WTC11 (cell line): Measurements from ENCODE around the gene PKP4. TPM values are rescaled to one million over a fixed set of nuclear protein-coding genes. Genes with fewer than 3 reads are reported as not detected.

Experiments used
- ATAC-seq: fragments of 200-7000 bp; cut with Tn5 transposase; 2 replicates; pipeline ENCODE4 v1.10.0; 2021; ENCODE audit warnings: mild to moderate bottlenecking, moderate library complexity
- CTCF ChIA-PET: fragments of 300-600 bp; sonication (Branson Sonifier 250); formaldehyde crosslinking; loops from one replicate; lab custom pipeline; 2021; ENCODE audit warnings: antibody characterized with exemption; lab: Charles Lee
- POLR2A ChIA-PET: fragments of 350-600 bp; sonication (Branson Sonifier 250); formaldehyde crosslinking; loops from one replicate; lab custom pipeline; 2021; ENCODE audit warnings: antibody characterized with exemption; lab: Charles Lee
- DNase-seq: peaks from one replicate; pipeline ENCODE4 v3.0.0; 2021; ENCODE audit warnings: low spot score
- H3K27ac Mint-ChIP-seq: 2 replicates; pipeline ENCODE4 v1.8.0; 2021; ENCODE audit warnings: mixed read lengths
- H3K27me3 Mint-ChIP-seq: 2 replicates; pipeline ENCODE4 v1.8.0; 2021; ENCODE audit warnings: low read depth, mild to moderate bottlenecking, moderate library complexity, mixed read lengths
- H3K36me3 Mint-ChIP-seq: 2 replicates; pipeline ENCODE4 v1.8.0; 2021; ENCODE audit warnings: mixed read lengths
- H3K4me1 Mint-ChIP-seq: 2 replicates; pipeline ENCODE4 v1.8.0; 2022; ENCODE audit warnings: mixed read lengths
- H3K4me3 Mint-ChIP-seq: 2 replicates; pipeline ENCODE4 v1.8.0; 2021; ENCODE audit warnings: mild to moderate bottlenecking, moderate library complexity, mixed read lengths
- H3K9me3 Mint-ChIP-seq: 2 replicates; pipeline ENCODE4 v1.8.0; 2021; ENCODE audit warnings: mixed read lengths
- ATF1 ChIP-seq: sonication (generic); formaldehyde crosslinking; IDR thresholded peaks from 2 replicates; pipeline ENCODE4 v1.8.1; 2023; ENCODE audit warnings: mild to moderate bottlenecking, moderate library complexity, missing genetic modification reagents
- CREB1 ChIP-seq: sonication (generic); formaldehyde crosslinking; IDR thresholded peaks from 2 replicates; pipeline ENCODE4 v1.8.0; 2023; ENCODE audit warnings: mild to moderate bottlenecking, missing genetic modification reagents
- EMX1 ChIP-seq: fragments of 250-450 bp; sonication (Bioruptor Pico); IDR thresholded peaks from 2 replicates; pipeline ENCODE4 v1.8.0; 2021; ENCODE audit warnings: mild to moderate bottlenecking
- FOXK1 ChIP-seq: sonication (generic); formaldehyde crosslinking; IDR thresholded peaks from 2 replicates; pipeline ENCODE4 v1.8.0; 2022; ENCODE audit warnings: mild to moderate bottlenecking, moderate library complexity, missing genetic modification reagents
- FOXP1 ChIP-seq: sonication (generic); formaldehyde crosslinking; IDR thresholded peaks from 2 replicates; pipeline ENCODE4 v1.8.0; 2022; ENCODE audit warnings: missing genetic modification reagents, mild to moderate bottlenecking, moderate library complexity, borderline replicate concordance
- HMGA2 ChIP-seq: fragments of 250-450 bp; sonication (Bioruptor Pico); IDR thresholded peaks from 2 replicates; pipeline ENCODE4 v1.4.0; 2021; ENCODE audit warnings: mild to moderate bottlenecking, moderate library complexity
- ZNF121 ChIP-seq: sonication (generic); formaldehyde crosslinking; IDR thresholded peaks from 2 replicates; pipeline ENCODE4 v1.8.0; 2023; ENCODE audit warnings: missing genetic modification reagents
- ZNF263 ChIP-seq: sonication (generic); formaldehyde crosslinking; IDR thresholded peaks from 2 replicates; pipeline ENCODE4 v1.8.1; 2022; ENCODE audit warnings: low read depth, mild to moderate bottlenecking, moderate library complexity, missing genetic modification reagents
- ZNF416 ChIP-seq: fragments of 250-450 bp; sonication (Bioruptor Pico); IDR thresholded peaks from 2 replicates; pipeline ENCODE4 v1.9.0; 2021; ENCODE audit warnings: mild to moderate bottlenecking, inconsistent platforms
- ZNF423 ChIP-seq: fragments of 250-450 bp; sonication (Bioruptor Pico); IDR thresholded peaks from 2 replicates; pipeline ENCODE4 v2.1.2; 2022; ENCODE audit warnings: mild to moderate bottlenecking, moderate library complexity
- ZNF671 ChIP-seq: fragments of 250-450 bp; sonication (Bioruptor Pico); IDR thresholded peaks from 2 replicates; pipeline ENCODE4 v1.8.0; 2021; ENCODE audit warnings: mild to moderate bottlenecking
- total RNA-seq: library from RNA; stranded (reverse); gene quantifications from 3 replicates; pipeline ENCODE4 v1.2.3, GENCODE V29; 2021
- TF ChIP-seq, protein P1 (sequence below): sonication (generic); formaldehyde crosslinking; IDR thresholded peaks from 2 replicates; pipeline ENCODE4 v1.8.1; 2023; ENCODE audit warnings: mild to moderate bottlenecking, moderate library complexity, missing genetic modification reagents
- TF ChIP-seq, protein P2 (sequence below): sonication (generic); formaldehyde crosslinking; IDR thresholded peaks from 2 replicates; pipeline ENCODE4 v1.8.0; 2023; ENCODE audit warnings: missing genetic modification reagents
- TF ChIP-seq, protein P3 (sequence below): fragments of 250-450 bp; sonication (Bioruptor Pico); conservative IDR thresholded peaks from 2 replicates; pipeline ENCODE4 v1.9.0; 2021; ENCODE audit warnings: mild to moderate bottlenecking
- TF ChIP-seq, protein P4 (sequence below): fragments of 250-450 bp; sonication (Bioruptor Pico); IDR thresholded peaks from 2 replicates; pipeline ENCODE4 v1.9.0; 2021; ENCODE audit warnings: mild to moderate bottlenecking
- TF ChIP-seq, protein P5 (sequence below): fragments of 200-600 bp; IDR thresholded peaks from 2 replicates; pipeline ENCODE4 v1.8.0; 2022; ENCODE audit warnings: antibody characterized with exemption
- TF ChIP-seq, protein P6 (sequence below): sonication (generic); formaldehyde crosslinking; conservative IDR thresholded peaks from 2 replicates; pipeline ENCODE4 v1.8.1; 2022; ENCODE audit warnings: mild to moderate bottlenecking, missing genetic modification reagents
- TF ChIP-seq, protein P7 (sequence below): sonication (generic); formaldehyde crosslinking; IDR thresholded peaks from 2 replicates; pipeline ENCODE4 v1.8.1; 2023; ENCODE audit warnings: mild to moderate bottlenecking, missing genetic modification reagents, moderate library complexity
- TF ChIP-seq, protein P8 (sequence below): sonication (generic); formaldehyde crosslinking; conservative IDR thresholded peaks from 2 replicates; pipeline ENCODE4 v1.8.1; 2023; ENCODE audit warnings: mild to moderate bottlenecking, low read depth, missing genetic modification reagents, moderate library complexity

Gene PKP4
- total RNA-seq, 1 experiment from 2014 or later, result 78.9 TPM

DNA sequence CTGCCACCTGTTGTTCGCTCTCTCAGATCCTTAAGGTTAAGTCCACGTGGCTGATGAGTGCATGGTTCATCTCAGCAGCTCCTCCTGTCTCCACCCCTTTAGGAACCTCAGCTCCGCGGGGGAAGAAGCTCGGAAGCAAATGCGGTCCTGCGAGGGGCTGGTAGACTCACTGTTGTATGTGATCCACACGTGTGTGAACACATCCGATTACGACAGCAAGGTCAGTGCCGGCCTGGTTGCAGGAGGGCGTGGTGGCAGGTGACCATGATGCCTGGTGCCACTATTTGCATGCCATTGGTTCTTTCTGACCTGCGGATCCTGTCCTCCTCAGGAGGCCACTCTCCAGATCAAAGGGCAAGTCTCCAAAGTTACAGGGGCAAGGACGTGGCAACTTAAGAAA, 204.5 kb downstream of the PKP4 start:
- Mint-ChIP-seq H3K27me3 (no peaks in the 10 kb centered on the region), H3K4me1 (no peaks in the 10 kb centered on the region), H3K36me3 (peaks cover 21% of the 10 kb centered on the region), H3K27ac (no peak overlapping the region), H3K4me3 (no peak overlapping the region), H3K9me3 (no peaks in the 10 kb centered on the region)
- no peak for ATAC-seq
- DNase-seq, result no peak
- TF ChIP-seq, protein P1, sequence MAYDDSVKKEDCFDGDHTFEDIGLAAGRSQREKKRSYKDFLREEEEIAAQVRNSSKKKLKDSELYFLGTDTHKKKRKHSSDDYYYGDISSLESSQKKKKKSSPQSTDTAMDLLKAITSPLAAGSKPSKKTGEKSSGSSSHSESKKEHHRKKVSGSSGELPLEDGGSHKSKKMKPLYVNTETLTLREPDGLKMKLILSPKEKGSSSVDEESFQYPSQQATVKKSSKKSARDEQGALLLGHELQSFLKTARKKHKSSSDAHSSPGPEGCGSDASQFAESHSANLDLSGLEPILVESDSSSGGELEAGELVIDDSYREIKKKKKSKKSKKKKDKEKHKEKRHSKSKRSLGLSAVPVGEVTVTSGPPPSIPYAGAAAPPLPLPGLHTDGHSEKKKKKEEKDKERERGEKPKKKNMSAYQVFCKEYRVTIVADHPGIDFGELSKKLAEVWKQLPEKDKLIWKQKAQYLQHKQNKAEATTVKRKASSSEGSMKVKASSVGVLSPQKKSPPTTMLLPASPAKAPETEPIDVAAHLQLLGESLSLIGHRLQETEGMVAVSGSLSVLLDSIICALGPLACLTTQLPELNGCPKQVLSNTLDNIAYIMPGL (CRISPR knock-in tag), result no peak
- no peak for TF ChIP-seq FOXK1 (CRISPR knock-in tag)
- TF ChIP-seq, protein P2, sequence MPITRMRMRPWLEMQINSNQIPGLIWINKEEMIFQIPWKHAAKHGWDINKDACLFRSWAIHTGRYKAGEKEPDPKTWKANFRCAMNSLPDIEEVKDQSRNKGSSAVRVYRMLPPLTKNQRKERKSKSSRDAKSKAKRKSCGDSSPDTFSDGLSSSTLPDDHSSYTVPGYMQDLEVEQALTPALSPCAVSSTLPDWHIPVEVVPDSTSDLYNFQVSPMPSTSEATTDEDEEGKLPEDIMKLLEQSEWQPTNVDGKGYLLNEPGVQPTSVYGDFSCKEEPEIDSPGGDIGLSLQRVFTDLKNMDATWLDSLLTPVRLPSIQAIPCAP (CRISPR knock-in tag), result no peak
- no peak for TF ChIP-seq CREB1 (CRISPR knock-in tag)
- TF ChIP-seq HMGA2 (CRISPR knock-in tag), result no peak
- TF ChIP-seq ZNF121 (CRISPR knock-in tag), result no peak
- TF ChIP-seq, protein P3, sequence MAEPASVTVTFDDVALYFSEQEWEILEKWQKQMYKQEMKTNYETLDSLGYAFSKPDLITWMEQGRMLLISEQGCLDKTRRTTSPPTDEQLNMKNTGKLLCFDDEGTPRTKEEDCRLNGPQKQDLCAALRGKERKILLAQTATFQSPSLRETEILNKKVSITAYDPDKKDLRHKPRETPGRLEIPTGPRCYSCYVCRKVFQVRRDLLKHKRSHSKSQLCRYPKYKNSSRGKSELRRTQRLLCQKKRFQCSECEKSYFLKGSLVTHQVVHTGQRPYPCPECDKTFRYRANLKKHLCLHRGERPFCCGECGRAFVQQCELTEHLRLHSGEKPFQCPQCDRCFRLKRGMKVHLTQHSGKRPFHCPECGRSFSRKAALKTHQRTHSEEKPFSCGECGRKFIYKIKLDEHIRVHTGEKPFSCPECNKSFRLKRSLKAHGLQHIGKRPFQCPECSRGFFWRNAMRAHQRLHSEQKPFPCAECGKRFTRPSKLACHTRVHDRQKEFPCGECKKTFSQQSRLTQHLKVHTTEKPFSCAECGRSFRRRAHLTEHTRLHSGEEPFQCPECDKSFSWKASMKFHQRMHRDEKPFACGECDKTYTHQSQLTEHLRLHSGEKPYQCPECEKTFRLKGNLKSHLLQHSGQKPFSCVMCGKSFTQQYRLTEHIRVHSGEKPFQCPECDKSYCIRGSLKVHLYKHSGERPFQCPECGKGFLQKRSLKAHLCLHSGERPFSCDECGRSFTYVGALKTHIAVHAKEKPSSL (CRISPR knock-in tag), result no peak
- no peak for TF ChIP-seq ATF1 (CRISPR knock-in tag)
- no peak for TF ChIP-seq ZNF423 (CRISPR knock-in tag)
- TF ChIP-seq EMX1 (CRISPR knock-in tag), result no peak
- TF ChIP-seq, protein P4, sequence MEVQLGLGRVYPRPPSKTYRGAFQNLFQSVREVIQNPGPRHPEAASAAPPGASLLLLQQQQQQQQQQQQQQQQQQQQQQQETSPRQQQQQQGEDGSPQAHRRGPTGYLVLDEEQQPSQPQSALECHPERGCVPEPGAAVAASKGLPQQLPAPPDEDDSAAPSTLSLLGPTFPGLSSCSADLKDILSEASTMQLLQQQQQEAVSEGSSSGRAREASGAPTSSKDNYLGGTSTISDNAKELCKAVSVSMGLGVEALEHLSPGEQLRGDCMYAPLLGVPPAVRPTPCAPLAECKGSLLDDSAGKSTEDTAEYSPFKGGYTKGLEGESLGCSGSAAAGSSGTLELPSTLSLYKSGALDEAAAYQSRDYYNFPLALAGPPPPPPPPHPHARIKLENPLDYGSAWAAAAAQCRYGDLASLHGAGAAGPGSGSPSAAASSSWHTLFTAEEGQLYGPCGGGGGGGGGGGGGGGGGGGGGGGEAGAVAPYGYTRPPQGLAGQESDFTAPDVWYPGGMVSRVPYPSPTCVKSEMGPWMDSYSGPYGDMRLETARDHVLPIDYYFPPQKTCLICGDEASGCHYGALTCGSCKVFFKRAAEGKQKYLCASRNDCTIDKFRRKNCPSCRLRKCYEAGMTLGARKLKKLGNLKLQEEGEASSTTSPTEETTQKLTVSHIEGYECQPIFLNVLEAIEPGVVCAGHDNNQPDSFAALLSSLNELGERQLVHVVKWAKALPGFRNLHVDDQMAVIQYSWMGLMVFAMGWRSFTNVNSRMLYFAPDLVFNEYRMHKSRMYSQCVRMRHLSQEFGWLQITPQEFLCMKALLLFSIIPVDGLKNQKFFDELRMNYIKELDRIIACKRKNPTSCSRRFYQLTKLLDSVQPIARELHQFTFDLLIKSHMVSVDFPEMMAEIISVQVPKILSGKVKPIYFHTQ, result no peak
- no peak for TF ChIP-seq ZNF416 (CRISPR knock-in tag)
- TF ChIP-seq, protein P5, sequence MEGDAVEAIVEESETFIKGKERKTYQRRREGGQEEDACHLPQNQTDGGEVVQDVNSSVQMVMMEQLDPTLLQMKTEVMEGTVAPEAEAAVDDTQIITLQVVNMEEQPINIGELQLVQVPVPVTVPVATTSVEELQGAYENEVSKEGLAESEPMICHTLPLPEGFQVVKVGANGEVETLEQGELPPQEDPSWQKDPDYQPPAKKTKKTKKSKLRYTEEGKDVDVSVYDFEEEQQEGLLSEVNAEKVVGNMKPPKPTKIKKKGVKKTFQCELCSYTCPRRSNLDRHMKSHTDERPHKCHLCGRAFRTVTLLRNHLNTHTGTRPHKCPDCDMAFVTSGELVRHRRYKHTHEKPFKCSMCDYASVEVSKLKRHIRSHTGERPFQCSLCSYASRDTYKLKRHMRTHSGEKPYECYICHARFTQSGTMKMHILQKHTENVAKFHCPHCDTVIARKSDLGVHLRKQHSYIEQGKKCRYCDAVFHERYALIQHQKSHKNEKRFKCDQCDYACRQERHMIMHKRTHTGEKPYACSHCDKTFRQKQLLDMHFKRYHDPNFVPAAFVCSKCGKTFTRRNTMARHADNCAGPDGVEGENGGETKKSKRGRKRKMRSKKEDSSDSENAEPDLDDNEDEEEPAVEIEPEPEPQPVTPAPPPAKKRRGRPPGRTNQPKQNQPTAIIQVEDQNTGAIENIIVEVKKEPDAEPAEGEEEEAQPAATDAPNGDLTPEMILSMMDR, result no peak
- TF ChIP-seq, protein P6, sequence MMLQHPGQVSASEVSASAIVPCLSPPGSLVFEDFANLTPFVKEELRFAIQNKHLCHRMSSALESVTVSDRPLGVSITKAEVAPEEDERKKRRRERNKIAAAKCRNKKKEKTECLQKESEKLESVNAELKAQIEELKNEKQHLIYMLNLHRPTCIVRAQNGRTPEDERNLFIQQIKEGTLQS (CRISPR knock-in tag), result no peak
- TF ChIP-seq, protein P7, sequence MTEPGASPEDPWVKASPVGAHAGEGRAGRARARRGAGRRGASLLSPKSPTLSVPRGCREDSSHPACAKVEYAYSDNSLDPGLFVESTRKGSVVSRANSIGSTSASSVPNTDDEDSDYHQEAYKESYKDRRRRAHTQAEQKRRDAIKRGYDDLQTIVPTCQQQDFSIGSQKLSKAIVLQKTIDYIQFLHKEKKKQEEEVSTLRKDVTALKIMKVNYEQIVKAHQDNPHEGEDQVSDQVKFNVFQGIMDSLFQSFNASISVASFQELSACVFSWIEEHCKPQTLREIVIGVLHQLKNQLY (CRISPR knock-in tag), result no peak
- TF ChIP-seq ZNF263 (CRISPR knock-in tag), result no peak
- TF ChIP-seq, protein P8, sequence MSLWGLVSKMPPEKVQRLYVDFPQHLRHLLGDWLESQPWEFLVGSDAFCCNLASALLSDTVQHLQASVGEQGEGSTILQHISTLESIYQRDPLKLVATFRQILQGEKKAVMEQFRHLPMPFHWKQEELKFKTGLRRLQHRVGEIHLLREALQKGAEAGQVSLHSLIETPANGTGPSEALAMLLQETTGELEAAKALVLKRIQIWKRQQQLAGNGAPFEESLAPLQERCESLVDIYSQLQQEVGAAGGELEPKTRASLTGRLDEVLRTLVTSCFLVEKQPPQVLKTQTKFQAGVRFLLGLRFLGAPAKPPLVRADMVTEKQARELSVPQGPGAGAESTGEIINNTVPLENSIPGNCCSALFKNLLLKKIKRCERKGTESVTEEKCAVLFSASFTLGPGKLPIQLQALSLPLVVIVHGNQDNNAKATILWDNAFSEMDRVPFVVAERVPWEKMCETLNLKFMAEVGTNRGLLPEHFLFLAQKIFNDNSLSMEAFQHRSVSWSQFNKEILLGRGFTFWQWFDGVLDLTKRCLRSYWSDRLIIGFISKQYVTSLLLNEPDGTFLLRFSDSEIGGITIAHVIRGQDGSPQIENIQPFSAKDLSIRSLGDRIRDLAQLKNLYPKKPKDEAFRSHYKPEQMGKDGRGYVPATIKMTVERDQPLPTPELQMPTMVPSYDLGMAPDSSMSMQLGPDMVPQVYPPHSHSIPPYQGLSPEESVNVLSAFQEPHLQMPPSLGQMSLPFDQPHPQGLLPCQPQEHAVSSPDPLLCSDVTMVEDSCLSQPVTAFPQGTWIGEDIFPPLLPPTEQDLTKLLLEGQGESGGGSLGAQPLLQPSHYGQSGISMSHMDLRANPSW (CRISPR knock-in tag), result no peak
- no peak for TF ChIP-seq ZNF671 (CRISPR knock-in tag)
- TF ChIP-seq FOXP1 (CRISPR knock-in tag), result no peak
- ChIA-PET POLR2A (no interaction called here), CTCF (no interaction called here)
